ENCODE data around the gene GRIK2.

- TF ChIP-seq, protein P1, sequence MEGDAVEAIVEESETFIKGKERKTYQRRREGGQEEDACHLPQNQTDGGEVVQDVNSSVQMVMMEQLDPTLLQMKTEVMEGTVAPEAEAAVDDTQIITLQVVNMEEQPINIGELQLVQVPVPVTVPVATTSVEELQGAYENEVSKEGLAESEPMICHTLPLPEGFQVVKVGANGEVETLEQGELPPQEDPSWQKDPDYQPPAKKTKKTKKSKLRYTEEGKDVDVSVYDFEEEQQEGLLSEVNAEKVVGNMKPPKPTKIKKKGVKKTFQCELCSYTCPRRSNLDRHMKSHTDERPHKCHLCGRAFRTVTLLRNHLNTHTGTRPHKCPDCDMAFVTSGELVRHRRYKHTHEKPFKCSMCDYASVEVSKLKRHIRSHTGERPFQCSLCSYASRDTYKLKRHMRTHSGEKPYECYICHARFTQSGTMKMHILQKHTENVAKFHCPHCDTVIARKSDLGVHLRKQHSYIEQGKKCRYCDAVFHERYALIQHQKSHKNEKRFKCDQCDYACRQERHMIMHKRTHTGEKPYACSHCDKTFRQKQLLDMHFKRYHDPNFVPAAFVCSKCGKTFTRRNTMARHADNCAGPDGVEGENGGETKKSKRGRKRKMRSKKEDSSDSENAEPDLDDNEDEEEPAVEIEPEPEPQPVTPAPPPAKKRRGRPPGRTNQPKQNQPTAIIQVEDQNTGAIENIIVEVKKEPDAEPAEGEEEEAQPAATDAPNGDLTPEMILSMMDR (IDR thresholded peaks at IDR 0.05): no peak
- TF ChIP-seq POLR2A (IDR thresholded peaks at IDR 0.05): no peak
- no peak for TF ChIP-seq EP300 (IDR thresholded peaks at IDR 0.05)
These were observed 179.1 kb downstream of the GRIK2 start for GRCh38 chr6:101572627-101573026.

All from tibial nerve (tissue), 4 donors.